ENCODE measurements around the gene JAML.
A peak's percentile ranks its signal among the peaks of the same experiment; 100 is the strongest.

Gene JAML

DNA sequence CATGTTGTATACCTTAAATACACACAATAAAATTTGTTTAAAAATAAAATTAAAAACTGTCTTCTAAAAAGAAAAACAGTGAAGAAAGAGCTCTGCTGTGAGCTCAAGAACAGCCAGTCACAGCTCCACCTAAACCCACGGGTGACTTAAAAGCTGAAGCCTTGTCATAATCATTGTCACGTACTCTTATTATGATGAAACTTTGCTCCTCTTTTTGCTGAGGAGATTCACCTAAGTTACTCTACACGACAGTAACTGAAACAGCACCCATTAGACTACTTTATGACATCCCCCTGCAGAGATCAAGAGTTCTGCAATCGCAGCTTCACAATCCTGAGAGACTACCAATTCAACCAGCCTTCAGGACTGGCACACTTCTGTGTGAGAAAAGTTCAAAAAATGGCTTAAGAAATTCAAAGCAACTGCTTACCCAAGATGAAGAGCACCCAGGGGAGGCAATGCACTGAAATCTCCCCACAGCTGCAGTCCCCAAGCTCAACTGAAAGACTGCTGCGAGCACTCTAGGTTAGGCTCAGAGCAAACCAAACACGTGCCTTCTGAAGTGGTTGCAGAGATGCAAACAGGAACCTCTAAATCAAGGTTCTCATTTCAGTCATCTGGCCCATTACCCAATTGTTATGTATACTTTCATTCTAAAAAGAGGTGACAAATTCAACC is at the start of gene JAML:
TSS of gene JAML (minus strand) at position 501 of the 678 bp plus-strand sequence. CDS start 10,145 bp downstream, outside the sequence.
- Histone ChIP-seq H3K4me2 (peak within 1 kb of the TSS; percentile 60), H3K9me3 (no peaks in the 10 kb centered on the region), H3K27me3 (no peaks in the 10 kb centered on the region), H4K20me1 (no peaks in the 10 kb centered on the region), H3K4me3 (no peak within 1 kb of the TSS), H3K36me3 (no peaks in the 10 kb centered on the region), H3K27ac (0 out of 2 replicates have a peak within 1 kb of the TSS, but pooled peaks have one; percentile 25), H3K9ac (peak within 1 kb of the TSS; percentile 44; the same call in 1 of the 2 replicates), H3K4me1 (peaks cover 53% of the 10 kb centered on the region)
- 0 out of 2 replicates have a peak, but pooled peaks have one; percentile 12 for TF ChIP-seq Cebpa-rat (IDR thresholded peaks at IDR 0.05)

DNA sequence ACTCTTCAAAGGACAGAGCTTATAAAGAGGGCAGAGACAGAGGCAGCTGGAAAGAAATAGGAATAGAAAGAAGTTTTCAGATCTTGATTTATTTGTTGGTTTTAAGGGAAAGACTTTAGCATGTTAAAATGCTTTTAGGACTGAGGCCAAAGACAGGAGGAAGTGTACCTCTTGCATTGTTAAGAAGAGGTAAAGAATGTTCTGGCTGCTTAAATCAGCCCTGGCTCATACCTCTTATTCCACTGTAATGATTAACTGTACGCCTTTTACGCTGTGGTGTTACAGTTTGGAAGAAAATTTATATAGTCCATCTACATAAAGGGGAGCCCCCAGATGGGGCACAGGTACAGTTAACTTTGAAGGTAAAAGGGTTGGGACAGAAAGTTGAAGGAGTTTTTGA is 49.4 kb upstream of the JAML start:
- H3K27me3 ChIP-seq: no peaks in the 10 kb centered on the region
- H3K36me3 ChIP-seq: no peaks in the 10 kb centered on the region
- H3K4me2 ChIP-seq: no peak overlapping the region
- no peaks in the 10 kb centered on the region for H3K9me3 ChIP-seq
- H4K20me1 ChIP-seq: no peaks in the 10 kb centered on the region
- H3K4me3 ChIP-seq: no peak overlapping the region
- no peaks in the 10 kb centered on the region for H3K4me1 ChIP-seq
- H3K9ac ChIP-seq: no peak overlapping the region
- H3K27ac ChIP-seq: no peak overlapping the region
- TF ChIP-seq Cebpa-rat (IDR thresholded peaks at IDR 0.05): no peak

- H3K4me1 ChIP-seq: peaks cover 17% of the 10 kb centered on the region
- no peaks in the 10 kb centered on the region for H4K20me1 ChIP-seq
- H3K27me3 ChIP-seq: no peaks in the 10 kb centered on the region
- no peak overlapping the region for H3K9ac ChIP-seq
- TF ChIP-seq Cebpa-rat (IDR thresholded peaks at IDR 0.05): no peak
- H3K4me3 ChIP-seq: no peak overlapping the region
- H3K36me3 ChIP-seq: no peaks in the 10 kb centered on the region
- H3K27ac ChIP-seq: no peak overlapping the region
- no peaks in the 10 kb centered on the region for H3K9me3 ChIP-seq
- H3K4me2 ChIP-seq: no peak overlapping the region
Measured at GRCh38 chr11:118272001-118272400, 47.2 kb upstream of the JAML start.

DNA sequence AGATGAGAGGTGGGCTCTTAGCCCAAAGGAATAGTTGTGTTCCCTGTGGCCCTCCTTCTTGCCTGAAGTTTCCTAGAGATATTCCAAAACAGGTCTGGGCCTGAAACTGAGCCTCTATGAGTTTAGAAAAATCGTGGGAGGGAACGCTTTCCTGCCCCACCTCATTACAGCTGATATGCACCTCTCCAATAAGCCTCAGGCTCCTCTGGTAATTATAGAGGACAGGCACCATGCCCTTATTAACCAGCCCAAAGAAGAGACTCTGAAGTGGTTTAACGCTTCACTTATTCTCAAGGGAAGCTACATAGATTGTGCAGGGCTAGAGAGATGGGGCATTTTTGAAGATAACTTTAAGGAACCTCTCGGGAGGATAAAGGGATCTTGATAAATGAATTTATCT is 42.7 kb upstream of the JAML start:
- peak overlapping the region; percentile 58 for H3K4me2 ChIP-seq
- H3K9ac ChIP-seq: no peak overlapping the region
- no peak overlapping the region for H3K4me3 ChIP-seq
- peaks cover 19% of the 10 kb centered on the region for H3K4me1 ChIP-seq
- H3K9me3 ChIP-seq: no peaks in the 10 kb centered on the region
- no peaks in the 10 kb centered on the region for H4K20me1 ChIP-seq
- TF ChIP-seq Cebpa-rat (IDR thresholded peaks at IDR 0.05): no peak
- H3K27ac ChIP-seq: no peak overlapping the region
- no peaks in the 10 kb centered on the region for H3K36me3 ChIP-seq
- H3K27me3 ChIP-seq: peaks cover 35% of the 10 kb centered on the region

GRCh38 chr11:118265954-118266353 is 41.1 kb upstream of the JAML start:
- H3K4me3 ChIP-seq: no peak overlapping the region
- no peaks in the 10 kb centered on the region for H3K36me3 ChIP-seq
- no peak overlapping the region for H3K9ac ChIP-seq
- no peak overlapping the region for H3K27ac ChIP-seq
- no peaks in the 10 kb centered on the region for H4K20me1 ChIP-seq
- no peaks in the 10 kb centered on the region for H3K9me3 ChIP-seq
- no peak for TF ChIP-seq Cebpa-rat (IDR thresholded peaks at IDR 0.05)
- H3K4me1 ChIP-seq: peaks cover 19% of the 10 kb centered on the region
- H3K27me3 ChIP-seq: peaks cover 35% of the 10 kb centered on the region
- no peak overlapping the region for H3K4me2 ChIP-seq

DNA sequence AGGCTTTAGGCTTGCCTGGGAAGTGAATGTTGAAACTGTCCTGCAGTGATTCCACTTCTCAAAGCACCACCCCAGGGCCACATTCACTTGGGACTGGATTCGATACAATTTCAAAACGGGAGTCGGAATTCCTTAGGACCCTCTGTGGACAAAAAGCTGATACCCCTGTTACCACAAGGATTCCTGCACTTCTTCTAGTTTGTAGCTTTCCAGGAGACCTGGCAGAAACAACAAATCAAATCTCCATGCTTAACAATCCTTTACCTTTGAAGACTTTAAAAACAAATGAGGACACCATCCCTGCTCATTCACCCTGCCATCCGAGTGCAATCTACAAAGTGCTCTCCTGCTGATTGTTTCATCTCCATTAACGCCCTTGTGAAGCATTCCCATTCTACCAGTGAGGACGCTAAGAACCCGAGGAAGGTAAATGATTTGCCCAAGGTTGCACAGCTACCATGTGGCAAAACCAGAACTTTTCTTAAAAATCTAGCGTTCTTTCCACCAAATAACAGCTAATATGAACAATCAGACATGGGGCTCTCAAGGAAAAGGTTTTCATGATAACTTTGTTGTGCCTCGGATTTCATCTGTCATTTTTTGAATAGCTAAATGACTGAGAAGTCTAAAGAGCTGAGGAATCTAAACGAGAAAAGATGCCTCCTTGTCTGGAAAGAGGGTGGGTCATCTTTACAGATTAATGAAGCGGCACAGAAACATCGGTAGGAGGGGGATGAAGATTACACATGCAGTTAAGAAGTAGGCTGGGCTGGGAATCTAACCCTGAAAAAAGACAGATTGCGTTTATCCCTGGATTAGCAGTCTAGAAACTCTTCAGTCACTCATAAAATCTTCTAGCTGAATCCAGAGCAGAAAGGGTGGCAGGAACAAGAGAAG is 40.0 kb upstream of the JAML start:
- Histone ChIP-seq H3K4me1 (peaks cover 19% of the 10 kb centered on the region), H3K36me3 (no peaks in the 10 kb centered on the region), H4K20me1 (no peaks in the 10 kb centered on the region), H3K9me3 (no peaks in the 10 kb centered on the region), H3K4me2 (no peak overlapping the region), H3K9ac (no peak overlapping the region), H3K4me3 (no peak overlapping the region), H3K27me3 (peaks cover 35% of the 10 kb centered on the region), H3K27ac (no peak overlapping the region)
- TF ChIP-seq Cebpa-rat (IDR thresholded peaks at IDR 0.05): no peak

GRCh38 chr11:118263695-118264568 is 39.1 kb upstream of the JAML start, which contains the start of gene MPZL2:
TSS of gene MPZL2 (minus strand) at chr11:118264297. CDS start at chr11:118264153, 144 bp downstream.
- no peak for TF ChIP-seq Cebpa-rat (IDR thresholded peaks at IDR 0.05)
- Histone ChIP-seq H3K4me2 (no peak within 1 kb of the TSS), H3K27ac (no peak within 1 kb of the TSS), H3K9me3 (no peaks in the 10 kb centered on the region), H3K4me1 (peaks cover 19% of the 10 kb centered on the region), H3K36me3 (no peaks in the 10 kb centered on the region), H3K4me3 (no peak within 1 kb of the TSS), H4K20me1 (no peaks in the 10 kb centered on the region), H3K27me3 (peaks cover 35% of the 10 kb centered on the region), H3K9ac (no peak within 1 kb of the TSS)

GRCh38 chr11:118263112-118263511 is 38.3 kb upstream of the JAML start:
- Histone ChIP-seq H3K4me3 (no peak overlapping the region), H3K27me3 (peaks cover 35% of the 10 kb centered on the region), H4K20me1 (no peaks in the 10 kb centered on the region), H3K4me1 (peaks cover 13% of the 10 kb centered on the region), H3K27ac (no peak overlapping the region), H3K36me3 (no peaks in the 10 kb centered on the region), H3K4me2 (no peak overlapping the region), H3K9me3 (no peaks in the 10 kb centered on the region), H3K9ac (no peak overlapping the region)
- no peak for TF ChIP-seq Cebpa-rat (IDR thresholded peaks at IDR 0.05)

DNA sequence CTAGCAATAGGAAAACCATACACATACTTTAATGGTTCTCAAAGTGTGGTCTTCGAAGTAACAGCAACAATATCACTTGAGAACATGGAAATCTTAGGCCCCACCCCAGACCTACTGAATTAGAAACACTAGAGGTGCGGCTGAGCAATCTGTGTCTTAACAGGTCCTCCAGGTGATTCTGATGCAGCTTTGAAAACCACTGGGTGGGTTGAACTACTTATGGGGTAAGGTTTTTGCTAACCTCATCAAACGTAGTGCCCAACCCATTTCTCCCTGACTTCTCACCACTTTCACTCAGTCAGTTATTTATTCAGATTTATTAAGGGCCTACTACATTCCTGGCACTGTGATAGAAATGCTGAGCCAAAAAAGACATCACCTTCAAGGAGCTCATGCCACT is 35.5 kb upstream of the JAML start:
- H3K4me2 ChIP-seq: no peak overlapping the region
- no peaks in the 10 kb centered on the region for H4K20me1 ChIP-seq
- H3K27ac ChIP-seq: no peak overlapping the region
- no peaks in the 10 kb centered on the region for H3K4me1 ChIP-seq
- H3K4me3 ChIP-seq: no peak overlapping the region
- no peak for TF ChIP-seq Cebpa-rat (IDR thresholded peaks at IDR 0.05)
- H3K36me3 ChIP-seq: no peaks in the 10 kb centered on the region
- H3K27me3 ChIP-seq: peaks cover 27% of the 10 kb centered on the region
- no peaks in the 10 kb centered on the region for H3K9me3 ChIP-seq
- H3K9ac ChIP-seq: no peak overlapping the region

Measured in BLaER1 (cell line).